ENCODE results near the gene MAN1C1.

The MAN1C1 gene

GRCh38 chr1:25767437-25767770 is 150.8 kb downstream of the MAN1C1 start:
- FAIRE-seq, result no peak

- FAIRE-seq, result no peak
These were observed 152.4 kb downstream of the MAN1C1 start for GRCh38 chr1:25768999-25769398.

GRCh38 chr1:25769625-25770383 is 153.2 kb downstream of the MAN1C1 start:
- no peak for FAIRE-seq

- no peak for FAIRE-seq
These were observed 154.1 kb downstream of the MAN1C1 start for GRCh38 chr1:25770541-25771220.

- no peak for FAIRE-seq
These were observed 154.9 kb downstream of the MAN1C1 start for GRCh38 chr1:25771221-25772114.

GRCh38 chr1:25772164-25772563 is 155.6 kb downstream of the MAN1C1 start:
- no peak for FAIRE-seq

GRCh38 chr1:25772692-25773245 is 156.2 kb downstream of the MAN1C1 start:
- FAIRE-seq, result no peak

GRCh38 chr1:25773441-25774125 is 157.0 kb downstream of the MAN1C1 start:
- no peak for FAIRE-seq

GRCh38 chr1:25774206-25774803 is 157.7 kb downstream of the MAN1C1 start:
- no peak for FAIRE-seq

GRCh38 chr1:25774921-25775771 is 158.6 kb downstream of the MAN1C1 start:
- FAIRE-seq, result no peak

- FAIRE-seq, result no peak
These were observed 162.8 kb downstream of the MAN1C1 start for GRCh38 chr1:25779388-25779787.

GRCh38 chr1:25779894-25780293 is 163.3 kb downstream of the MAN1C1 start:
- FAIRE-seq, result no peak

GRCh38 chr1:25780318-25781129 is 163.9 kb downstream of the MAN1C1 start:
- FAIRE-seq, result no peak

GRCh38 chr1:25781130-25781433 is 164.5 kb downstream of the MAN1C1 start:
- no peak for FAIRE-seq

- FAIRE-seq, result no peak
These were observed 166.1 kb downstream of the MAN1C1 start for GRCh38 chr1:25782608-25783201.

GRCh38 chr1:25784575-25785051 is 168.0 kb downstream of the MAN1C1 start:
- no peak for FAIRE-seq

- no peak for FAIRE-seq
These were observed 168.9 kb downstream of the MAN1C1 start for GRCh38 chr1:25785333-25786067.

GRCh38 chr1:25786887-25787759 is 170.5 kb downstream of the MAN1C1 start:
- FAIRE-seq, result no peak
